Forelimb muscle (tissue), 1 donor: ENCODE measurements around the gene USP43. TPM values are rescaled to one million over a fixed set of nuclear protein-coding genes. Genes with fewer than 3 reads are reported as not detected.

Source experiments
- polyA plus RNA-seq: library from polyadenylated mRNA; unstranded; fragments of 120-200 nt; gene quantifications from one replicate; pipeline ENCODE4 v1.2.1, GENCODE V29; 2013; ENCODE audit not compliant: insufficient read length

Gene USP43
- polyA plus RNA-seq, 1 donor: 0.42 TPM

Other genes with a start within 250 kb of the USP43 start
- gene STX8, start 69.7 kb upstream of the USP43 start, polyA plus RNA-seq: 40.5 TPM
- 0.16 TPM for gene CFAP52, start 68.9 kb upstream of the USP43 start, polyA plus RNA-seq
- 110 TPM for gene DHRS7C, start 146.1 kb downstream of the USP43 start, polyA plus RNA-seq
- not detected for gene GSG1L2, start 176.6 kb downstream of the USP43 start, polyA plus RNA-seq
- not detected for gene GLP2R, start 180.4 kb downstream of the USP43 start, polyA plus RNA-seq